IMR-90 (cell line): ENCODE measurements around the gene GRAMD2B. TPM values are rescaled to one million over a fixed set of nuclear protein-coding genes. Genes with fewer than 3 reads are reported as not detected.

Experiments
- ATAC-seq: fragments of 200-7000 bp; cut with Tn5 transposase; 2 replicates; pipeline ENCODE4 v1.9.1; 2020; ENCODE audit warnings: low read depth, mild to moderate bottlenecking, moderate library complexity
- BruUV-seq: library from RNA; stranded (reverse); fragments of 400-500 nt; replicated peaks from 2 replicates; lab custom pipeline; 2021; lab: Mats Ljungman, UMichigan
- CTCF ChIA-PET: fragments of 300-600 bp; formaldehyde crosslinking; extraction: SDS; loops from one replicate; lab custom pipeline; 2021; ENCODE audit warnings: antibody characterized with exemption; lab: Yijun Ruan, JAX
- POLR2A ChIA-PET: fragments of 300-600 bp; sonication (Branson Sonifier 250); formaldehyde crosslinking; loops from one replicate; lab custom pipeline; 2022; ENCODE audit warnings: antibody characterized with exemption; ENCODE audit not compliant: unreplicated experiment; lab: Charles Lee
- DNase-seq: peaks from one replicate; pipeline ENCODE4 v3.0.0; 2013
- H2AFZ ChIP-seq: replicated peaks from 2 replicates; pipeline ENCODE3; 2013; ENCODE audit warnings: low read length, mild to moderate bottlenecking; ENCODE audit not compliant: poor library complexity
- H2AK5ac ChIP-seq: 2 replicates; pipeline ENCODE4 v1.6.1; 2013; ENCODE audit warnings: low read depth, low read length, inconsistent platforms
- H2AK9ac ChIP-seq: replicated peaks from 2 replicates; pipeline ENCODE3; 2013; ENCODE audit warnings: mild to moderate bottlenecking, low read depth, low read length, moderate library complexity; ENCODE audit not compliant: poor library complexity
- H2BK120ac ChIP-seq: 2 replicates; pipeline ENCODE4 v1.6.1; 2013; ENCODE audit warnings: low read depth, low read length, inconsistent platforms
- H2BK15ac ChIP-seq: 3 replicates; pipeline ENCODE4 v1.6.1; 2013; ENCODE audit warnings: low read depth, low read length, inconsistent platforms
- H2BK20ac ChIP-seq: 2 replicates; pipeline ENCODE4 v1.6.1; 2013; ENCODE audit warnings: low read depth, mild to moderate bottlenecking, inconsistent platforms, low read length, moderate library complexity
- H2BK5ac ChIP-seq: 2 replicates; pipeline ENCODE4 v1.6.1; 2013; ENCODE audit warnings: mild to moderate bottlenecking, low read depth, low read length, inconsistent platforms; ENCODE audit not compliant: poor library complexity, severe bottlenecking
- H3K14ac ChIP-seq: replicated peaks from 2 replicates; pipeline ENCODE4 v1.6.1; 2013; ENCODE audit warnings: low read depth, low read length, inconsistent platforms
- H3K18ac ChIP-seq: 2 replicates; pipeline ENCODE4 v1.6.1; 2013; ENCODE audit warnings: low read depth, low read length, control low read depth
- H3K23ac ChIP-seq: 2 replicates; pipeline ENCODE4 v1.6.1; 2013; ENCODE audit warnings: low read depth, low read length, inconsistent platforms
- H3K27ac ChIP-seq: 2 replicates; pipeline ENCODE4 v1.5.1; 2013; ENCODE audit warnings: mild to moderate bottlenecking, control low read depth, low read length; ENCODE audit not compliant: insufficient read depth
- H3K27me3 ChIP-seq: 2 replicates; pipeline ENCODE4 v1.6.1; 2013; ENCODE audit warnings: low read length; ENCODE audit not compliant: control insufficient read depth, insufficient read depth
- H3K36me3 ChIP-seq: 2 replicates; pipeline ENCODE4 v1.6.1; 2013; ENCODE audit warnings: low read length, mixed read lengths; ENCODE audit not compliant: control insufficient read depth, insufficient read depth
- H3K4ac ChIP-seq: 2 replicates; pipeline ENCODE4 v1.6.1; 2013; ENCODE audit warnings: low read depth, low read length, inconsistent platforms
- H3K4me1 ChIP-seq: 2 replicates; pipeline ENCODE4 v1.6.1; 2013; ENCODE audit warnings: low read length, mixed read lengths; ENCODE audit not compliant: control insufficient read depth, insufficient read depth
- H3K4me2 ChIP-seq: 2 replicates; pipeline ENCODE4 v1.6.1; 2013; ENCODE audit warnings: low read depth, mild to moderate bottlenecking, control low read depth, low read length, moderate library complexity
- H3K4me3 ChIP-seq: 2 replicates; pipeline ENCODE4 v1.5.1; 2013; ENCODE audit warnings: low read depth, mild to moderate bottlenecking, control low read depth, low read length, moderate library complexity; ENCODE audit not compliant: insufficient read depth
- H3K56ac ChIP-seq: 2 replicates; pipeline ENCODE4 v1.6.1; 2013; ENCODE audit warnings: low read length, inconsistent platforms; ENCODE audit not compliant: insufficient read depth; ENCODE audit errors: extremely low read depth
- H3K79me1 ChIP-seq, 2 experiments: 2 replicates each; pipeline ENCODE4 v1.6.1; 2013; ENCODE audit warnings: low read length in 2 of 2, inconsistent platforms in 1 of 2, low read depth in 1 of 2
- H3K9ac ChIP-seq: 2 replicates; pipeline ENCODE4 v1.6.1; 2013; ENCODE audit warnings: low read depth, low read length, control low read depth
- H3K9me1 ChIP-seq: 2 replicates; pipeline ENCODE4 v1.6.1; 2013; ENCODE audit warnings: low read length, inconsistent platforms; ENCODE audit not compliant: insufficient read depth
- H3K9me3 ChIP-seq: 2 replicates; pipeline ENCODE4 v1.6.1; 2013; ENCODE audit warnings: low read length; ENCODE audit not compliant: control insufficient read depth, insufficient read depth
- H4K20me1 ChIP-seq: 2 replicates; pipeline ENCODE4 v1.6.1; 2013; ENCODE audit warnings: low read length, inconsistent platforms; ENCODE audit not compliant: insufficient read depth
- H4K5ac ChIP-seq: 2 replicates; pipeline ENCODE4 v1.6.1; 2013; ENCODE audit warnings: mild to moderate bottlenecking, low read depth, low read length, control low read depth
- H4K8ac ChIP-seq, 2 experiments: 2 replicates each; pipeline ENCODE4 v1.6.1; 2013; ENCODE audit warnings: low read depth in 2 of 2, low read length in 2 of 2, control low read depth in 1 of 2, inconsistent platforms in 1 of 2
- H4K91ac ChIP-seq: 2 replicates; pipeline ENCODE4 v1.6.1; 2013; ENCODE audit warnings: low read depth, low read length, inconsistent platforms; ENCODE audit not compliant: insufficient read depth
- CTCF ChIP-seq: conservative IDR thresholded peaks from 2 replicates; pipeline ENCODE4 v1.5.1; 2012; ENCODE audit warnings: mild to moderate bottlenecking, low read depth, low read length, improper control_type of control experiment
- ELK1 ChIP-seq: fragments of 150-350 bp; IDR thresholded peaks from 2 replicates; pipeline ENCODE4 v1.6.1; 2016; ENCODE audit warnings: low read depth, mild to moderate bottlenecking, low read length, moderate library complexity, borderline replicate concordance
- FOS ChIP-seq: fragments of 150-350 bp; IDR thresholded peaks from 2 replicates; pipeline ENCODE4 v1.6.1; 2016; ENCODE audit warnings: low read depth, low read length
- MAZ ChIP-seq: IDR thresholded peaks from 2 replicates; pipeline ENCODE4 v1.6.1; 2012; ENCODE audit warnings: low read depth, mild to moderate bottlenecking, low read length, improper control_type of control experiment, moderate library complexity, borderline replicate concordance
- RAD21 ChIP-seq: IDR thresholded peaks from 2 replicates; pipeline ENCODE4 v1.6.1; 2012; ENCODE audit warnings: low read length, improper control_type of control experiment
- RFX5 ChIP-seq: IDR thresholded peaks from 2 replicates; pipeline ENCODE4 v1.8.0; 2012; ENCODE audit warnings: low read depth, mild to moderate bottlenecking, low read length, moderate library complexity
- SMC3 ChIP-seq: fragments of 150-350 bp; IDR thresholded peaks from 2 replicates; pipeline ENCODE4 v1.6.1; 2016; ENCODE audit warnings: low read depth, mild to moderate bottlenecking, antibody characterized with exemption, low read length, moderate library complexity
- WGBS, 2 experiments: methylation state at CpG; one replicate each; pipeline versions ENCODE4 v1.1.5 to v1.1.7; 2013; ENCODE audit warnings: missing lambda C conversion rate in 2 of 2; ENCODE audit not compliant: insufficient read length in 1 of 2; ENCODE audit errors: extremely low coverage in 2 of 2; 5-methylcytosine and 5-hydroxymethylcytosine counted together
- dilution Hi-C: fragments of 300-500 bp; cut with HindIII; formaldehyde crosslinking; loops from one replicate; pipeline ENCODE4 v1.14.3; 2018; ENCODE audit warnings: low sequenced_read_pairs; ENCODE audit not compliant: unreplicated experiment
- in situ Hi-C: fragments of 300-500 bp; cut with MboI; formaldehyde crosslinking; loops from 3 replicates; pipeline ENCODE4 v1.14.3; 2019; ENCODE audit warnings: low sequenced_read_pairs, inconsistent platforms, mixed read lengths
- intact Hi-C: fragments of 100-400 bp; cut with micrococcal nuclease; formaldehyde crosslinking; loops from 2 replicates; pipeline ENCODE4 v1.10.0; 2022
- polyA plus RNA-seq, 3 experiments: library from polyadenylated mRNA; depleted of rRNA; stranded (reverse); fragments of >200 nt; gene quantifications; 2 replicates each; pipeline ENCODE4 v1.2.3, GENCODE V29; 2012; ENCODE audit warnings: low replicate concordance in 1 of 3
- total RNA-seq: library from RNA; depleted of rRNA; stranded (reverse); fragments of >200 nt; gene quantifications from 2 replicates; pipeline ENCODE4 v1.2.3, GENCODE V29; 2012

The GRAMD2B gene
- total and polyA plus RNA-seq, 2 of the 4 experiments (the other 2 are of a cell fraction): 13.9 to 20.3 TPM

- H2BK20ac ChIP-seq: no peak overlapping the region
- no peak overlapping the region for H3K56ac ChIP-seq
- 100% methylated on average over 1 of the region's 3 CpGs; no CpG with 5 or more reads in 1 of the 2 experiments for WGBS, 2 experiments
- no peak overlapping the region for H3K23ac ChIP-seq
- no peaks in the 10 kb centered on the region for H3K36me3 ChIP-seq
- H3K4me2 ChIP-seq: no peak overlapping the region
- H3K9ac ChIP-seq: no peak overlapping the region
- DNase-seq (no peak), ATAC-seq (no peak)
- H3K79me1 ChIP-seq: no peaks in the 10 kb centered on the region
- BruUV-seq: no TSS peak
- H4K20me1 ChIP-seq: no peaks in the 10 kb centered on the region
- no peak overlapping the region for H3K27ac ChIP-seq
- dilution Hi-C loops: no loop called here
- no peak overlapping the region for H2BK120ac ChIP-seq
- no peak overlapping the region for H2AK9ac ChIP-seq
- H4K8ac ChIP-seq: no peak overlapping the region
- no peak overlapping the region for H3K14ac ChIP-seq
- H3K4me1 ChIP-seq: peaks cover 2% of the 10 kb centered on the region; the same call in 1 of the 2 replicates
- H3K4me3 ChIP-seq: no peak overlapping the region
- H3K18ac ChIP-seq: no peak overlapping the region
- peak; percentile 45 for TF ChIP-seq CTCF
- no peak for TF ChIP-seq MAZ
- no peak for TF ChIP-seq FOS
- peak; percentile 36 for TF ChIP-seq RAD21
- TF ChIP-seq RFX5: no peak
- no peak for TF ChIP-seq ELK1
- peak; percentile 24; the same call in 1 of the 2 replicates for TF ChIP-seq SMC3
- H4K5ac ChIP-seq: no peak overlapping the region
- H3K9me3 ChIP-seq: no peaks in the 10 kb centered on the region
- ChIA-PET CTCF (interaction anchor here (0.8 to 2.6 kb wide), 14 partner anchors 9 to 150 kb away, joined by 3 to 10 read pairs (median 4); no protein-coding TSS in a partner anchor), POLR2A (no interaction called here)
- no peak overlapping the region for H2BK5ac ChIP-seq
- in situ Hi-C loops: no loop called here
- no peak overlapping the region for H2AFZ ChIP-seq
- no peak overlapping the region for H2AK5ac ChIP-seq
- no peak overlapping the region for H4K91ac ChIP-seq
- H3K27me3 ChIP-seq: no peaks in the 10 kb centered on the region
- H3K4ac ChIP-seq: no peak overlapping the region
- H2BK15ac ChIP-seq: no peak overlapping the region
- H3K9me1 ChIP-seq: 0 out of 2 replicates have a peak, but pooled peaks cover 5% of the 10 kb centered on the region
- intact Hi-C loops: no loop called here
Observed at GRCh38 chr5:126499853-126500342, 76.7 kb downstream of the GRAMD2B start.
